Vagina (tissue), 2 donors: ENCODE results near the gene SLC16A5.
"Not testable (repeated sequence)": the region's sequence is repeated elsewhere in the genome, so short reads cannot be mapped to it uniquely, and the experiment has no call there.

Experiments
- POLR2A ChIP-seq, 2 donors: fragments of 450-650 bp; IDR thresholded peaks; one replicate each; pipeline ENCODE4 v1.6.1; 2017; ENCODE audit warnings: antibody characterized with exemption in 2 of 2, mild to moderate bottlenecking in 2 of 2, moderate library complexity in 2 of 2
- TF ChIP-seq, protein P1 (sequence below), 3 experiments: fragments of 450-650 bp in 2 of 3; fragments of 200-600 bp in 1 of 3; sonication (generic) in 1 of 3; IDR thresholded peaks; one replicate each; pipeline ENCODE4 v1.5.1; 2017 to 2019; ENCODE audit warnings: antibody characterized with exemption in 3 of 3, mild to moderate bottlenecking in 2 of 3, moderate library complexity in 2 of 3

DNA sequence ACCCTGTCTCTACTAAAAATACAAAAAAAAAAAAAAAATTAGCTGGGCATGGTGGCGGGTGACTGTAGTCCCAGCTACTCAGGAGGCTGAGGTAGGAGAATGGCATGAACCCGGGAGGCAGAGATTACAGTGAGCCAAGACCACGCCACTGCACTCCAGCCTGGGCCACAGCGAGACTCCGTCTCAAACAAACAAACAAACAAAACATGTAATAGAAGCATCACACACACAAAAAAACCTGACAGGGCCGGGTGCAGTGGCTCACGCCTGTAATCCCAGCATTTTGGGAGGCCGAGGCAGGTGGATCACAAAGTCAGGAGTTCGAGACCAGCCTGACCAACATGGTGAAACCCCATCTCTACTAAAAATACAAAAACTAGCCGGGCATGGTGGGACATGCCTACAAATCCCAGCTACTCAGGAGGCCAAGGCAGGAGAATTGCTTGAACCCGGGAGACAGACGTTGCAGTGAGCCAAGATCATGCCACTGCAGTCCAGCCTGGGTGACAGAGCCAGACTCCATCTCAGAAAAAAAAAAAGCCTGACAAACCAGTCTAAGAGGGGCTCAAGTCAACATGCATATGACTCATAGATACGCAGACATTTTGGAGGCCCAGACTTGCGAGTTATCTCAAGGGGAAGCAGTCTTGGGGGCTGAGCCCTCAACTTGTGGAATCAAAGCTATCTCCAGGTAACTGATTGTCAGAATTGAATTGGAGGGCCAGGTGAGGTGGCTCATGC is 46.0 kb downstream of the SLC16A5 start:
- TF ChIP-seq, protein P1, sequence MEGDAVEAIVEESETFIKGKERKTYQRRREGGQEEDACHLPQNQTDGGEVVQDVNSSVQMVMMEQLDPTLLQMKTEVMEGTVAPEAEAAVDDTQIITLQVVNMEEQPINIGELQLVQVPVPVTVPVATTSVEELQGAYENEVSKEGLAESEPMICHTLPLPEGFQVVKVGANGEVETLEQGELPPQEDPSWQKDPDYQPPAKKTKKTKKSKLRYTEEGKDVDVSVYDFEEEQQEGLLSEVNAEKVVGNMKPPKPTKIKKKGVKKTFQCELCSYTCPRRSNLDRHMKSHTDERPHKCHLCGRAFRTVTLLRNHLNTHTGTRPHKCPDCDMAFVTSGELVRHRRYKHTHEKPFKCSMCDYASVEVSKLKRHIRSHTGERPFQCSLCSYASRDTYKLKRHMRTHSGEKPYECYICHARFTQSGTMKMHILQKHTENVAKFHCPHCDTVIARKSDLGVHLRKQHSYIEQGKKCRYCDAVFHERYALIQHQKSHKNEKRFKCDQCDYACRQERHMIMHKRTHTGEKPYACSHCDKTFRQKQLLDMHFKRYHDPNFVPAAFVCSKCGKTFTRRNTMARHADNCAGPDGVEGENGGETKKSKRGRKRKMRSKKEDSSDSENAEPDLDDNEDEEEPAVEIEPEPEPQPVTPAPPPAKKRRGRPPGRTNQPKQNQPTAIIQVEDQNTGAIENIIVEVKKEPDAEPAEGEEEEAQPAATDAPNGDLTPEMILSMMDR (IDR thresholded peaks at IDR 0.05), result not testable (repeated sequence)
- TF ChIP-seq POLR2A (IDR thresholded peaks at IDR 0.05), result not testable (repeated sequence)
